SK-N-SH (cell line): ENCODE results near the gene ZMIZ1. TPM values are rescaled to one million over a fixed set of nuclear protein-coding genes. Genes with fewer than 3 reads are reported as not detected.

Source experiments
- CTCF ChIA-PET: fragments of 300-600, 350-600 bp; formaldehyde crosslinking; extraction: SDS; loops from one replicate; lab custom pipeline; 2021; lab: Yijun Ruan, JAX
- POLR2A ChIA-PET: fragments of 350-600 bp; sonication (Branson Sonifier 250); formaldehyde crosslinking; extraction: SDS; loops from one replicate; lab custom pipeline; 2020; ENCODE audit warnings: antibody characterized with exemption, inconsistent platforms; lab: Yijun Ruan, JAX
- DNase-seq: peaks from one replicate; pipeline ENCODE4 v3.0.0; 2012
- H2AFZ ChIP-seq: fragments of 200-600 bp; sonication (generic); 2 replicates; pipeline ENCODE4 v1.8.1; 2016; ENCODE audit warnings: antibody characterized with exemption, mild to moderate bottlenecking, low read depth
- H3F3A ChIP-seq: fragments of 200-600 bp; sonication (generic); replicated peaks from 2 replicates; pipeline ENCODE3; 2016; ENCODE audit warnings: antibody characterized with exemption, mild to moderate bottlenecking; ENCODE audit not compliant: insufficient read depth
- H3K27ac ChIP-seq, 2 experiments: fragments of 200-500 bp in 1 of 2; fragments of 200-600 bp in 1 of 2; sonication (Bioruptor generic) in 1 of 2; sonication (generic), shearing (Covaris generic) in 1 of 2; 2 replicates each; pipeline versions ENCODE4 v1.5.1 to v1.6.1; 2014 to 2016; ENCODE audit warnings: low read depth in 2 of 2, inconsistent platforms in 1 of 2, low read length in 1 of 2, mild to moderate bottlenecking in 1 of 2, mixed read lengths in 1 of 2
- H3K27me3 ChIP-seq: fragments of 200-600 bp; sonication (generic), shearing (Covaris generic); 2 replicates; pipeline ENCODE4 v1.6.1; 2016; ENCODE audit warnings: mixed run types; ENCODE audit not compliant: insufficient read depth
- H3K36me3 ChIP-seq, 2 experiments: fragments of 200-500 bp in 1 of 2; fragments of 200-600 bp in 1 of 2; sonication (Bioruptor generic) in 1 of 2; sonication (generic) in 1 of 2; replicated peaks in 1 of 2; 2 replicates each; pipeline versions ENCODE3 to v1.5.1; 2014 to 2016; ENCODE audit warnings: low read length in 1 of 2, mild to moderate bottlenecking in 1 of 2; ENCODE audit not compliant: insufficient read depth in 2 of 2, control insufficient read depth in 1 of 2
- H3K4me1 ChIP-seq, 2 experiments: fragments of 200-500 bp in 1 of 2; fragments of 200-600 bp in 1 of 2; sonication (Bioruptor generic) in 1 of 2; sonication (generic), shearing (Covaris generic) in 1 of 2; 2 replicates each; pipeline versions ENCODE4 v1.5.1 to v1.6.1; 2014 to 2016; ENCODE audit warnings: low read depth in 1 of 2, low read length in 1 of 2, mixed run types in 1 of 2; ENCODE audit not compliant: insufficient read depth in 2 of 2, control insufficient read depth in 1 of 2
- H3K4me2 ChIP-seq: fragments of 200-600 bp; sonication (generic), shearing (Covaris generic); 2 replicates; pipeline ENCODE4 v1.6.1; 2017; ENCODE audit warnings: mixed run types
- H3K4me3 ChIP-seq, 2 experiments: fragments of 200-500 bp in 1 of 2; fragments of 200-600 bp in 1 of 2; sonication (Bioruptor generic) in 1 of 2; sonication (generic), shearing (Covaris generic) in 1 of 2; 2 replicates each; pipeline versions ENCODE4 v1.5.1 to v1.8.1; 2014 to 2016; ENCODE audit warnings: low read depth in 2 of 2, inconsistent platforms in 1 of 2, low read length in 1 of 2, mild to moderate bottlenecking in 1 of 2, mixed read lengths in 1 of 2, moderate library complexity in 1 of 2
- H3K79me2 ChIP-seq: fragments of 200-600 bp; sonication (generic); 2 replicates; pipeline ENCODE4 v1.8.1; 2017; ENCODE audit warnings: mild to moderate bottlenecking; ENCODE audit not compliant: insufficient read depth
- H3K9ac ChIP-seq: fragments of 200-600 bp; sonication (generic); 2 replicates; pipeline ENCODE4 v1.6.1; 2017; ENCODE audit warnings: mixed run types
- H3K9me2 ChIP-seq: fragments of 200-600 bp; sonication (generic); 2 replicates; pipeline ENCODE4 v1.6.1; 2017; ENCODE audit warnings: mixed run types
- H3K9me3 ChIP-seq: fragments of 200-600 bp; sonication (generic); 2 replicates; pipeline ENCODE4 v1.6.1; 2017; ENCODE audit warnings: mixed run types, mild to moderate bottlenecking, moderate library complexity
- H4K20me1 ChIP-seq: fragments of 200-600 bp; sonication (generic); 2 replicates; pipeline ENCODE4 v1.6.1; 2017; ENCODE audit warnings: mild to moderate bottlenecking, mixed run types; ENCODE audit not compliant: insufficient read depth
- CTCF ChIP-seq: fragments of 200-600 bp; sonication (generic); IDR thresholded peaks from 2 replicates; pipeline ENCODE4 v1.6.1; 2017; ENCODE audit warnings: antibody characterized with exemption, mild to moderate bottlenecking, moderate library complexity
- ELF1 ChIP-seq: IDR thresholded peaks from 2 replicates; pipeline ENCODE4 v1.4.0; 2012
- FOSL2 ChIP-seq: IDR thresholded peaks from 2 replicates; pipeline ENCODE4 v1.4.0; 2012; ENCODE audit warnings: low read depth, mild to moderate bottlenecking, moderate library complexity, borderline replicate concordance
- FOXM1 ChIP-seq: IDR thresholded peaks from 2 replicates; pipeline ENCODE4 v1.4.0; 2012; ENCODE audit warnings: low read depth, mild to moderate bottlenecking
- IRF3 ChIP-seq: fragments of 150-350 bp; IDR thresholded peaks from 2 replicates; pipeline ENCODE4 v1.6.1; 2016; ENCODE audit warnings: mild to moderate bottlenecking, low read depth, low read length
- NRF1 ChIP-seq: IDR thresholded peaks from 2 replicates; pipeline ENCODE4 v1.6.1; 2012; ENCODE audit warnings: low read depth, mild to moderate bottlenecking, low read length
- POLR2AphosphoS5 ChIP-seq: IDR thresholded peaks from 2 replicates; pipeline ENCODE4 v1.6.1; 2012; ENCODE audit warnings: low read depth, low read length
- RAD21 ChIP-seq: IDR thresholded peaks from 2 replicates; pipeline ENCODE4 v1.6.1; 2012; ENCODE audit warnings: mild to moderate bottlenecking, low read length
- RCOR1 ChIP-seq: fragments of 150-350 bp; IDR thresholded peaks from 2 replicates; pipeline ENCODE4 v1.6.1; 2017; ENCODE audit warnings: antibody characterized with exemption, low read length
- RFX5 ChIP-seq: IDR thresholded peaks from 2 replicates; pipeline ENCODE4 v1.6.1; 2012; ENCODE audit warnings: mild to moderate bottlenecking, improper control_type of control experiment, low read length
- RXRA ChIP-seq: IDR thresholded peaks from 2 replicates; pipeline ENCODE4 v1.4.0; 2012; ENCODE audit warnings: low read depth, mild to moderate bottlenecking, borderline replicate concordance
- SIN3A ChIP-seq: IDR thresholded peaks from 2 replicates; pipeline ENCODE4 v1.6.1; 2012; ENCODE audit warnings: low read depth, mild to moderate bottlenecking, low read length, moderate library complexity, borderline replicate concordance
- SMC3 ChIP-seq: IDR thresholded peaks from 2 replicates; pipeline ENCODE4 v1.6.1; 2012; ENCODE audit warnings: low read depth, low read length, improper control_type of control experiment
- YY1 ChIP-seq: IDR thresholded peaks from 2 replicates; pipeline ENCODE4 v1.4.0; 2012; ENCODE audit warnings: low read depth, mild to moderate bottlenecking
- WGBS: methylation state at CpG from one replicate; pipeline ENCODE4 v1.1.6; 2017; ENCODE audit warnings: low lambda C conversion rate; 5-methylcytosine and 5-hydroxymethylcytosine counted together
- polyA plus RNA-seq, 3 experiments: library from polyadenylated mRNA; depleted of rRNA; stranded (reverse); fragments of >200 nt; gene quantifications; 2 replicates each; pipeline ENCODE4 v1.2.3, GENCODE V29; 2012
- TF ChIP-seq, protein P1 (sequence below): IDR thresholded peaks from 2 replicates; pipeline ENCODE4 v1.4.0; 2012; ENCODE audit warnings: low read depth, borderline replicate concordance
- TF ChIP-seq, protein P2 (sequence below): IDR thresholded peaks from 2 replicates; pipeline ENCODE4; 2012
- TF ChIP-seq, protein P3 (sequence below): IDR thresholded peaks from 2 replicates; pipeline ENCODE4 v1.4.0; 2012; ENCODE audit warnings: low read depth, borderline replicate concordance

ZMIZ1 gene
- polyA plus RNA-seq, 1 of the 3 experiments (the other 2 are of a cell fraction) = 23.5 TPM

DNA sequence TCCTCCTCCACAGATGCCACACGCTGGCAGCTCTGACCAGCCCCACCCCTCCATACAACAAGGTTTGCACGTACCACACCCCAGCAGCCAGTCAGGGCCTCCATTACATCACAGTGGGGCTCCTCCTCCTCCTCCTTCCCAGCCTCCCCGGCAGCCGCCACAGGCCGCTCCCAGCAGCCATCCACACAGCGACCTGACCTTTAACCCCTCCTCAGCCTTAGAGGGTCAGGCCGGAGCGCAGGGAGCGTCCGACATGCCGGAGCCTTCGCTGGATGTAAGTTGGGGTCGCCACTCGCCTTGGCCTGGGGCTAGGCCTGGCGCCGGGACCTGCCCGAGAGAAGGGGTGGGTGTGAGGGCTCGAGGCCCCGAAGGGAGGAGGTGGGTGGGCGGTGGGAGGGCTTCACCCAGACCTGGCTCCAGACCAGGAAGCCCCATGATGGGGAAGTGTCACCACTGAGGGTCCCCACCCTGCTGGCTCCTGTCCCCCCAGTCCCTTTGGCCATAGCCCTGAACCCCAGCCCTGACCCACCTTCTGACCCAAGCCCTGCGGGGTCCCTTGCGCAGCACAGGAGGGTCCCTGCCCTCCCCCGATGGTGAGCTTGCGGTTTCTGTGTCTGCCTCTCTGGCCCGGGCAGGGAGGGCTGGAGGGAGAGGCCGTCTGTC is 242.3 kb downstream of the ZMIZ1 start:
- H3K36me3 ChIP-seq = peaks cover 19 to 83% of the 10 kb centered on the region in 2 experiments
- no peaks in the 10 kb centered on the region for H3K9me3 ChIP-seq
- peaks cover 19% of the 10 kb centered on the region for H3F3A ChIP-seq
- H3K4me1 ChIP-seq = peaks cover 0 to 57% of the 10 kb centered on the region in 2 experiments; a peak in 1 of 4 replicates
- DNase-seq = peak; percentile 42
- H3K27me3 ChIP-seq = no peaks in the 10 kb centered on the region
- no peaks in the 10 kb centered on the region for H3K9me2 ChIP-seq
- no peak overlapping the region for H3K4me3 ChIP-seq
- no peaks in the 10 kb centered on the region for H3K79me2 ChIP-seq
- ChIA-PET CTCF (no interaction called here), POLR2A (no interaction called here)
- WGBS = 91% methylated on average over 24 of the region's 26 CpGs
- H4K20me1 ChIP-seq = 0 out of 2 replicates have a peak, but pooled peaks cover 4% of the 10 kb centered on the region
- no peak overlapping the region for H3K9ac ChIP-seq
- no peak overlapping the region for H3K4me2 ChIP-seq
- TF ChIP-seq YY1 (no peak), RAD21 (no peak), CTCF (no peak)
- TF ChIP-seq, protein P1, sequence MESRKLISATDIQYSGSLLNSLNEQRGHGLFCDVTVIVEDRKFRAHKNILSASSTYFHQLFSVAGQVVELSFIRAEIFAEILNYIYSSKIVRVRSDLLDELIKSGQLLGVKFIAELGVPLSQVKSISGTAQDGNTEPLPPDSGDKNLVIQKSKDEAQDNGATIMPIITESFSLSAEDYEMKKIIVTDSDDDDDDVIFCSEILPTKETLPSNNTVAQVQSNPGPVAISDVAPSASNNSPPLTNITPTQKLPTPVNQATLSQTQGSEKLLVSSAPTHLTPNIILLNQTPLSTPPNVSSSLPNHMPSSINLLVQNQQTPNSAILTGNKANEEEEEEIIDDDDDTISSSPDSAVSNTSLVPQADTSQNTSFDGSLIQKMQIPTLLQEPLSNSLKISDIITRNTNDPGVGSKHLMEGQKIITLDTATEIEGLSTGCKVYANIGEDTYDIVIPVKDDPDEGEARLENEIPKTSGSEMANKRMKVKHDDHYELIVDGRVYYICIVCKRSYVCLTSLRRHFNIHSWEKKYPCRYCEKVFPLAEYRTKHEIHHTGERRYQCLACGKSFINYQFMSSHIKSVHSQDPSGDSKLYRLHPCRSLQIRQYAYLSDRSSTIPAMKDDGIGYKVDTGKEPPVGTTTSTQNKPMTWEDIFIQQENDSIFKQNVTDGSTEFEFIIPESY = no peak
- H2AFZ ChIP-seq = no peak overlapping the region
- peak overlapping the region in 1 of 2 experiments; percentile 44; a peak in 1 of 4 replicates for H3K27ac ChIP-seq

DNA sequence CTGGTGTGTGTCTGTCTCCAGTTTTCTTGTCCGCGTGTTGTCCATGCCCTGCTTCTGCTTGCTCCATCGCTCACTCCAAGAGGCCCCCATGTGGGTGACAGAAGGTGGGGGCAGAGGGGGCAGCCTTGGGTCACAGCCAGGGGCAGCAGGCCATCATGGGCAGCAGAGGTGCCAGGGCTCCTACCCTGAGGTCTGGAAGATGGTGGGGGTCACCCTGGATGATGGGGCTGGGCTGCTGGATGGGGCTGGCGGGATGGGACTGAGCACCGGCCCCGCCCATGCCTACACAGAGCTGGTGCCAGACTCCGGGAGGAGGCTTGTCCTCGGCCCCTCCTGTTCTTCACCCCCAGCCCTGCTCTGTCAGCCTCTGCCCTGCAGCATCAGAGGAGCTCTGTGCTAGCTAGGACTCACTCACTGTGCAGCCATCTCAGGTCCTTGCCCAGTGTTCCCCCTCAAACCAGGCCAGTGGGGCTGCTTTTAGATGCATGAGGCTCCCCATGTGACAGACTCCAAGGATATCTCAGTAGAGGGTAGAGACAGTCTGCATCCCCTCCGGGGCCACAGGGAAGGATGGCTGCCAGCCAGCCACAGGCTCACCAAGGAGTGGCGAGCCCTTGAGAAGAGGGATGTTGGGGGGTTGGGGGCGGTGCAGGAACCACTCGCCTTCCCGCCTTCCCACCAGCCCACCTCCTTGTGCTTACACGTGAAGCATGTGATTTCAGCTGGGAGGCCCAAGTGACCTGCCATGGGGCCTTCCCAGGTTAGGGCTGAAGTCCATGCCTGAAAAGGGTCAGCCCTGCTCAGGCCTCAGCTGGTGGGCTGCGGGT is 243.0 kb downstream of the ZMIZ1 start:
- Histone ChIP-seq H3K27ac (peak overlapping the region in 1 of 2 experiments; percentile 44; a peak in 1 of 4 replicates), H3K4me2 (no peak overlapping the region), H2AFZ (no peak overlapping the region), H3K9ac (no peak overlapping the region), H3K9me2 (no peaks in the 10 kb centered on the region), H3K4me3 (no peak overlapping the region), H3K4me1 (peaks cover 5 to 61% of the 10 kb centered on the region in 2 experiments; a peak in 2 of 4 replicates), H3K79me2 (no peaks in the 10 kb centered on the region), H3K36me3 (peaks cover 16 to 78% of the 10 kb centered on the region in 2 experiments), H3K27me3 (no peaks in the 10 kb centered on the region), H4K20me1 (0 out of 2 replicates have a peak, but pooled peaks cover 4% of the 10 kb centered on the region), H3F3A (peaks cover 26% of the 10 kb centered on the region), H3K9me3 (no peaks in the 10 kb centered on the region)
- CTCF ChIA-PET = interaction anchor here (1.2 kb wide), 1 partner anchor 64 kb away, joined by 3 read pairs; no protein-coding TSS in a partner anchor
- WGBS = 100% methylated on average over 11 of the region's 15 CpGs
- DNase-seq = peak; percentile 50
- POLR2A ChIA-PET = no interaction called here
- TF ChIP-seq NRF1 = no peak
- no peak for TF ChIP-seq RFX5
- TF ChIP-seq ELF1 = no peak
- TF ChIP-seq, protein P2, sequence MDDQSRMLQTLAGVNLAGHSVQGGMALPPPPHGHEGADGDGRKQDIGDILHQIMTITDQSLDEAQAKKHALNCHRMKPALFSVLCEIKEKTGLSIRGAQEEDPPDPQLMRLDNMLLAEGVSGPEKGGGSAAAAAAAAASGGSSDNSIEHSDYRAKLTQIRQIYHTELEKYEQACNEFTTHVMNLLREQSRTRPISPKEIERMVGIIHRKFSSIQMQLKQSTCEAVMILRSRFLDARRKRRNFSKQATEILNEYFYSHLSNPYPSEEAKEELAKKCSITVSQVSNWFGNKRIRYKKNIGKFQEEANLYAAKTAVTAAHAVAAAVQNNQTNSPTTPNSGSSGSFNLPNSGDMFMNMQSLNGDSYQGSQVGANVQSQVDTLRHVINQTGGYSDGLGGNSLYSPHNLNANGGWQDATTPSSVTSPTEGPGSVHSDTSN = no peak
- TF ChIP-seq POLR2AphosphoS5 = no peak
- no peak for TF ChIP-seq SIN3A
- no peak for TF ChIP-seq IRF3
- no peak for TF ChIP-seq RCOR1
- TF ChIP-seq, protein P3, sequence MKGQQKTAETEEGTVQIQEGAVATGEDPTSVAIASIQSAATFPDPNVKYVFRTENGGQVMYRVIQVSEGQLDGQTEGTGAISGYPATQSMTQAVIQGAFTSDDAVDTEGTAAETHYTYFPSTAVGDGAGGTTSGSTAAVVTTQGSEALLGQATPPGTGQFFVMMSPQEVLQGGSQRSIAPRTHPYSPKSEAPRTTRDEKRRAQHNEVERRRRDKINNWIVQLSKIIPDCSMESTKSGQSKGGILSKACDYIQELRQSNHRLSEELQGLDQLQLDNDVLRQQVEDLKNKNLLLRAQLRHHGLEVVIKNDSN = no peak
- no peak for TF ChIP-seq RXRA
- TF ChIP-seq FOSL2 = no peak
- TF ChIP-seq FOXM1 = no peak
- no peak for TF ChIP-seq SMC3
